SK-N-SH treated with all-trans-retinoic acid at 6 μM for 48 hours (cell line): ENCODE measurements around the gene KREMEN1.

Source experiments
- ATAC-seq: fragments of 200-7000 bp; cut with Tn5 transposase; 3 replicates; pipeline ENCODE4 v1.9.1; 2020; ENCODE audit warnings: mild to moderate bottlenecking, moderate library complexity
- ARNTL ChIP-seq: fragments of 450-650 bp; formaldehyde crosslinking; IDR thresholded peaks from 2 replicates; pipeline ENCODE4 v1.5.0; 2020; ENCODE audit warnings: low read depth, mild to moderate bottlenecking, moderate library complexity, borderline replicate concordance
- BACH2 ChIP-seq: fragments of 250-450 bp; sonication (Bioruptor Pico); IDR thresholded peaks from 2 replicates; pipeline ENCODE4 v1.9.0; 2021; ENCODE audit warnings: mild to moderate bottlenecking, borderline replicate concordance
- CREB5 ChIP-seq: fragments of 250-450 bp; sonication (Bioruptor Pico); IDR thresholded peaks from 2 replicates; pipeline ENCODE4 v1.5.1; 2020; ENCODE audit warnings: low read depth, mild to moderate bottlenecking, moderate library complexity
- CSDC2 ChIP-seq: fragments of 250-450 bp; sonication (Bioruptor Pico); IDR thresholded peaks from 2 replicates; pipeline ENCODE4 v1.5.0; 2020; ENCODE audit warnings: mild to moderate bottlenecking, moderate library complexity
- CSRNP3 ChIP-seq: fragments of 250-450 bp; sonication (Bioruptor Pico); IDR thresholded peaks from 2 replicates; pipeline ENCODE4 v1.5.1; 2021; ENCODE audit warnings: mild to moderate bottlenecking, moderate library complexity
- ESRRG ChIP-seq: fragments of 250-450 bp; sonication (Bioruptor Pico); IDR thresholded peaks from 2 replicates; pipeline ENCODE4 v1.6.1; 2021; ENCODE audit warnings: mild to moderate bottlenecking
- GLIS3 ChIP-seq: fragments of 250-450 bp; sonication (Bioruptor Pico); IDR thresholded peaks from 2 replicates; pipeline ENCODE4 v1.5.0; 2020; ENCODE audit warnings: mild to moderate bottlenecking, moderate library complexity
- ISL1 ChIP-seq: fragments of 250-450 bp; sonication (Bioruptor Pico); IDR thresholded peaks from 2 replicates; pipeline ENCODE4 v2.1.2; 2022; ENCODE audit warnings: mild to moderate bottlenecking, moderate library complexity
- OSR1 ChIP-seq: fragments of 250-450 bp; sonication (Bioruptor Pico); IDR thresholded peaks from 2 replicates; pipeline ENCODE4 v1.8.0; 2022; ENCODE audit warnings: moderate library complexity, mild to moderate bottlenecking, inconsistent platforms
- PATZ1 ChIP-seq: fragments of 250-450 bp; sonication (Bioruptor Pico); IDR thresholded peaks from 2 replicates; pipeline ENCODE4 v1.8.0; 2020; ENCODE audit warnings: mild to moderate bottlenecking, moderate library complexity, borderline replicate concordance
- POU6F1 ChIP-seq: fragments of 250-450 bp; sonication (Bioruptor Pico); IDR thresholded peaks from 2 replicates; pipeline ENCODE4 v1.8.0; 2021; ENCODE audit warnings: low read depth, mild to moderate bottlenecking, moderate library complexity, borderline replicate concordance
- PPARA ChIP-seq: fragments of 250-450 bp; sonication (Bioruptor Pico); IDR thresholded peaks from 2 replicates; pipeline ENCODE4 v1.5.0; 2020; ENCODE audit warnings: mild to moderate bottlenecking, borderline replicate concordance
- RARB ChIP-seq: fragments of 250-450 bp; sonication (Bioruptor Pico); IDR thresholded peaks from 2 replicates; pipeline ENCODE4 v1.8.0; 2021; ENCODE audit warnings: mild to moderate bottlenecking, moderate library complexity
- SNAI2 ChIP-seq: fragments of 250-450 bp; sonication (Bioruptor Pico); IDR thresholded peaks from 2 replicates; pipeline ENCODE4 v1.5.0; 2020; ENCODE audit warnings: mild to moderate bottlenecking, moderate library complexity
- TCF4 ChIP-seq: fragments of 250-450 bp; sonication (Bioruptor Pico); IDR thresholded peaks from 2 replicates; pipeline ENCODE4 v1.8.0; 2021; ENCODE audit warnings: mild to moderate bottlenecking, moderate library complexity, borderline replicate concordance
- TOX ChIP-seq: fragments of 250-450 bp; sonication (Bioruptor Pico); IDR thresholded peaks from 2 replicates; pipeline ENCODE4 v1.8.0; 2021; ENCODE audit warnings: mild to moderate bottlenecking, moderate library complexity, borderline replicate concordance
- ZFP3 ChIP-seq: fragments of 250-450 bp; sonication (Bioruptor Pico); IDR thresholded peaks from 2 replicates; pipeline ENCODE4 v1.5.0; 2020; ENCODE audit warnings: mild to moderate bottlenecking, moderate library complexity
- ZNF565 ChIP-seq: fragments of 450-650 bp; formaldehyde crosslinking; conservative IDR thresholded peaks from 2 replicates; pipeline ENCODE4 v1.5.0; 2020; ENCODE audit warnings: low read depth, mild to moderate bottlenecking, moderate library complexity
- ZNF70 ChIP-seq: fragments of 450-650 bp; formaldehyde crosslinking; IDR thresholded peaks from 2 replicates; pipeline ENCODE4 v1.5.0; 2020; ENCODE audit warnings: mild to moderate bottlenecking, moderate library complexity
- ZNF8 ChIP-seq: fragments of 450-650 bp; formaldehyde crosslinking; IDR thresholded peaks from 2 replicates; pipeline ENCODE4 v1.5.0; 2020; ENCODE audit warnings: mild to moderate bottlenecking, moderate library complexity

KREMEN1 gene

GRCh38 chr22:29138556-29139305 is 65.9 kb downstream of the KREMEN1 start (continued):
- TF ChIP-seq POU6F1 (CRISPR knock-in tag) (no peak), PATZ1 (CRISPR knock-in tag) (no peak), TOX (CRISPR knock-in tag) (no peak)

- no peak for ATAC-seq
- TF ChIP-seq ARNTL (CRISPR knock-in tag) = no peak
- no peak for TF ChIP-seq CREB5
- TF ChIP-seq, all 23 proteins: peak for 0
These were observed 67.3 kb downstream of the KREMEN1 start for GRCh38 chr22:29139965-29140782.

GRCh38 chr22:29141078-29141688 is 68.3 kb downstream of the KREMEN1 start:
- TF ChIP-seq PPARA (no peak), ESRRG (no peak), TCF4 (CRISPR knock-in tag) (no peak), ISL1 (no peak), ZNF565 (CRISPR knock-in tag) (no peak), POU6F1 (CRISPR knock-in tag) (no peak), ZFP3 (CRISPR knock-in tag) (no peak), GLIS3 (CRISPR knock-in tag) (no peak), CSDC2 (CRISPR knock-in tag) (no peak), RARB (CRISPR knock-in tag) (no peak)
- TF ChIP-seq, all 23 proteins: peak for 0
- ATAC-seq = no peak

- TF ChIP-seq ZNF70 (CRISPR knock-in tag) (no peak), TOX (CRISPR knock-in tag) (no peak)
- ATAC-seq = no peak
These were observed 69.3 kb downstream of the KREMEN1 start for GRCh38 chr22:29142116-29142515.

- no peak for ATAC-seq
- TF ChIP-seq ZNF565 (CRISPR knock-in tag) (no peak), ZNF8 (CRISPR knock-in tag) (no peak), ARNTL (CRISPR knock-in tag) (no peak), CSDC2 (CRISPR knock-in tag) (no peak), TCF4 (CRISPR knock-in tag) (no peak), BACH2 (CRISPR knock-in tag) (no peak), PATZ1 (CRISPR knock-in tag) (no peak), CSRNP3 (no peak), GLIS3 (CRISPR knock-in tag) (no peak), ESRRG (no peak), SNAI2 (CRISPR knock-in tag) (no peak), OSR1 (CRISPR knock-in tag) (no peak)
These were observed 71.3 kb downstream of the KREMEN1 start for GRCh38 chr22:29143941-29144785.
